Psoas muscle (tissue), 8 donors: ENCODE data around the gene PTPN14. TPM values are rescaled to one million over a fixed set of nuclear protein-coding genes. Genes with fewer than 3 reads are reported as not detected.
A peak's percentile ranks its signal among the peaks of the same experiment; 100 is the strongest.

Source experiments
- ATAC-seq, 4 donors: fragments of 200-7000 bp; cut with Tn5 transposase; one replicate each; pipeline ENCODE4 v1.9.1; 2020; ENCODE audit warnings: moderate library complexity in 3 of 4, mild to moderate bottlenecking in 2 of 4
- DNase-seq, 2 donors: peaks; one replicate each; pipeline ENCODE4 v3.0.0-alpha.2; 2020
- H3K27ac ChIP-seq: fragments of 200-600 bp; one replicate; pipeline ENCODE4 v1.8.0; 2022
- H3K27me3 ChIP-seq, 3 donors: fragments of 200-600 bp in 1 of 3; one replicate each; pipeline versions ENCODE4 v1.6.1 to v1.8.0; 2013 to 2022; ENCODE audit warnings: low read length in 2 of 3, mild to moderate bottlenecking in 2 of 3, moderate library complexity in 1 of 3; ENCODE audit not compliant: insufficient read depth in 3 of 3
- H3K36me3 ChIP-seq, 2 donors: fragments of 200-600 bp in 1 of 2; one replicate each; pipeline versions ENCODE4 v1.6.1 to v1.8.0; 2013 to 2022; ENCODE audit warnings: low read depth in 1 of 2, mild to moderate bottlenecking in 1 of 2, moderate library complexity in 1 of 2; ENCODE audit not compliant: insufficient read depth in 1 of 2
- H3K4me1 ChIP-seq: fragments of 200-600 bp; one replicate; pipeline ENCODE4 v1.8.0; 2022
- H3K4me3 ChIP-seq: fragments of 200-600 bp; one replicate; pipeline ENCODE4 v1.8.0; 2022; ENCODE audit warnings: mild to moderate bottlenecking
- H3K9me3 ChIP-seq: fragments of 200-600 bp; one replicate; pipeline ENCODE4 v1.8.0; 2022
- WGBS, 3 donors: extraction: QIAGEN DNeasy Blood & Tissue Kit; methylation state at CpG; one replicate each; pipeline versions ENCODE4 v1.1.6 to v1.1.7; 2013; 5-methylcytosine and 5-hydroxymethylcytosine counted together
- intact Hi-C, 2 donors: fragments of 100-400 bp; cut with DNase I; formaldehyde crosslinking; loops; one replicate each; pipeline versions ENCODE4 v1.11.0 to v1.14.2; 2022
- polyA plus RNA-seq, 3 donors: library from polyadenylated mRNA; stranded (reverse); fragments of 200-250 nt; gene quantifications; one replicate each; pipeline ENCODE4 v1.2.3, GENCODE V29; 2013
- total RNA-seq, 4 donors: library from RNA; stranded (reverse); fragmentation: NEBNext Ultra II Directional in 2 of 4; extraction: Animal tissue kit (Norgen Biotek cat#: 25700) in 2 of 4; gene quantifications; one replicate each; pipeline versions ENCODE4 v1.2.1 to v1.2.4, GENCODE V29; 2021 to 2023
- TF ChIP-seq, protein P1 (sequence below): fragments of 200-600 bp; IDR thresholded peaks from one replicate; pipeline ENCODE4 v1.8.0; 2022; ENCODE audit warnings: antibody characterized with exemption
- donor health status: healthy with polysubstance abuse.
- donor health status: DM: no; HTN: no; CAD: no; lungs with moderate emphysema.
- donor health status: Bipolar disorder and iron deficiency.
- donor health status: healthy.
- donor health status: DM: yes; HTN: yes; CAD: no.
- donor health status: DM: no; HTN: no; CAD: no.
- donor health status: DM: no; HTN: no; CAD: no.
- donor health status: DM: yes; HTN: yes; CAD: no.

The PTPN14 gene
- total and polyA plus RNA-seq, 7 donors, result 7.2 to 106 (median 50.8) TPM

DNA sequence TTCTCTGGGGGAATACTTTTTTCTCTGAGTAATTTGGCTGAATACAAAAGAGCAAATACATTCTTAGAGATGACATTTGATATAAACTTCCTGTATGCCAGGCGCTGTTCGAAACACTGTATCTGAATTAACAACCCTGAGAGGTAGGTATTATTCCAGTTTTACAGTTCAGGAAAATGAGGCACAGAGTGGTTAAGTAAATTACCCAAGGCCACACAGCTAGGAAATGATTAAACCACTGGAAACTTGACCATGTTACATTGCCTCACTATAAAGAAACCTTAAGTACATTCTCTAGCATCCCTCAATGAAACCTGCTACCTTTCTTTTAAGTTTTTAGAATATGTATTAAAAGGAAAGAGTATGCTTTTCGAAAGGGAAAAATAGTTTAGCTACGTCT is 215.8 kb downstream of the PTPN14 start:
- Histone ChIP-seq H3K27ac (no peak overlapping the region), H3K27me3 (no peaks in the 10 kb centered on the region), H3K9me3 (no peaks in the 10 kb centered on the region), H3K4me1 (peaks cover 14% of the 10 kb centered on the region), H3K4me3 (no peak overlapping the region), H3K36me3 (peaks cover 0 to 10% of the 10 kb centered on the region in 2 donors)
- WGBS, 3 donors, result 94 to 99% (median 97%) methylated on average over 4 of the region's 4 CpGs
- no peak for DNase-seq
- intact Hi-C loops, result no loop called here
- ATAC-seq, result no peak
- TF ChIP-seq, protein P1, sequence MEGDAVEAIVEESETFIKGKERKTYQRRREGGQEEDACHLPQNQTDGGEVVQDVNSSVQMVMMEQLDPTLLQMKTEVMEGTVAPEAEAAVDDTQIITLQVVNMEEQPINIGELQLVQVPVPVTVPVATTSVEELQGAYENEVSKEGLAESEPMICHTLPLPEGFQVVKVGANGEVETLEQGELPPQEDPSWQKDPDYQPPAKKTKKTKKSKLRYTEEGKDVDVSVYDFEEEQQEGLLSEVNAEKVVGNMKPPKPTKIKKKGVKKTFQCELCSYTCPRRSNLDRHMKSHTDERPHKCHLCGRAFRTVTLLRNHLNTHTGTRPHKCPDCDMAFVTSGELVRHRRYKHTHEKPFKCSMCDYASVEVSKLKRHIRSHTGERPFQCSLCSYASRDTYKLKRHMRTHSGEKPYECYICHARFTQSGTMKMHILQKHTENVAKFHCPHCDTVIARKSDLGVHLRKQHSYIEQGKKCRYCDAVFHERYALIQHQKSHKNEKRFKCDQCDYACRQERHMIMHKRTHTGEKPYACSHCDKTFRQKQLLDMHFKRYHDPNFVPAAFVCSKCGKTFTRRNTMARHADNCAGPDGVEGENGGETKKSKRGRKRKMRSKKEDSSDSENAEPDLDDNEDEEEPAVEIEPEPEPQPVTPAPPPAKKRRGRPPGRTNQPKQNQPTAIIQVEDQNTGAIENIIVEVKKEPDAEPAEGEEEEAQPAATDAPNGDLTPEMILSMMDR, result no peak

DNA sequence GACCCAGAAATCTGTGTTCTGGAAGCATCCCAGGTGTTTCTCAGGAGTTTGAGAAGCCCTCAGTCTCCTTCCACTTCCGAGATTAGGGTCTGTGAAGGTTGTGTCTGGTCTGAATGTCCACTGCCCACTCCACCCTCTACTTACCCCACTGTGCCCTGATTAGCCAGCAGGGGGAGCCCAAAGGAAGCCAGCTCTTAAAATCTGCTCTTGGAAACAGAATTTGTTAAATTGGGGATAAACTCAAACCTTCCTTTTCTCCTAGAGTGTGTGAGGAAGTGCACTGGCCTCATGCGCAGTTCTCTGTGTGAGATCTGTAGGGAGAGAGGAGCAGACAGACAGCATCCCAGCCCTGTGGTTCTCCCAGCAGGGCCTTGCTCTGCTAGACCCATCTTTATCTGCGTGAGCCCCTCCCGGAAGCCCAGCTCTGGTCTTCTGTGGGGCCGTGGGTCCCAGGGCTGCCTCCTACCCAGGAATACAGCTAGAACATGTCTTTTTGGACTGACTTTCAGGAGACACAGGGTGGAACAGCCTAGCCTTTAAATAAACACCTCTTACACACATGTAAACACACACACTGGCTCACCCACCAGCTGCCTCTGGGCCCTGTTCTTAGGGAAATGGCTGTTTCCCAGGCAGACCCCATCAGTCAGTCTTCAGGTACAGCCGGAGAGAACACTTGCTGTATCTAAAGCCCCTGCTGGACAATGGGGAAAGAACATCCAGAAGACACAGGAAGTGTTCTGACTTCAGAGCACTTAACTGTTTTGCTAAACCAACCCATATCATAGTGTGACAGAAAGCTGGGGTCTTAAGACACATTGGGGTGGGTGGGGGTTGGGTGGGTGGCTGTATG is 218.2 kb downstream of the PTPN14 start:
- ATAC-seq, result peak; percentile 27 to 67 (median 42)
- intact Hi-C loops, result loop anchor here (2.0 to 5.0 kb wide), 3 partner anchors 254 to 296 kb away; no protein-coding TSS in a partner anchor
- no peaks in the 10 kb centered on the region for H3K9me3 ChIP-seq
- H3K4me3 ChIP-seq, result no peak overlapping the region
- 68 to 84% (median 70%) methylated on average over 6 of the region's 6 CpGs for WGBS, 3 donors
- TF ChIP-seq, protein P1, result peak; percentile 82
- peaks cover 7% of the 10 kb centered on the region for H3K4me1 ChIP-seq
- H3K36me3 ChIP-seq, result peaks cover 0 to 28% of the 10 kb centered on the region in 2 donors
- H3K27me3 ChIP-seq, result no peaks in the 10 kb centered on the region
- H3K27ac ChIP-seq, result no peak overlapping the region
- peak; percentile 60 to 77 for DNase-seq

DNA sequence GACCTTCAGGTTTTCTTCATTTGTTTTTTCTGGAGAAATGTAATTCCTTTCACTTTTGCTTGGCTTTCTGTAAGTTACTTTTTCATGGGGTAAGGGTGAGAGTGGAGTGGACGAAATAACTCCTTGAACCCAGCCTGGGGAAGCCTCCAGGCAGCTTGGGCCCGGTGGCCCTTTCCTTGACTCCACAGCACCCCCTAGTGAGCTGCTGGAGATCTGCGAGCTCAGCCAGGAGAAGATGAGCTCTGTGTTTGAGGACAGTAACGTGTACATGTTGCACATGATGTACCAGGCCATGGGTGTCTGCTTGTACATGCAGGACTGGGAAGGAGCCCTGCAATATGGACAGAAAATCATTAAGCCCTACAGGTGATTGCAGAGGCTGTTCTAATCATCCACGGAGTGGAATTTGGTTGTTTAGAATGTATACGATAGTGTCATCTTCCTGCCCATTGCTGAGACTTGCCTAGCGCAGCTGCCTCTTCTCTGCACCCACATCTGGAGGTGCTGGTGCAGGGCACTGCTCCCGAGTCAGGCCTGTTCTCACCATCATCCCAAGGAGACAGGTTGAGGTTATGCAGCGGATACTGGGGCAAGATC is 219.5 kb downstream of the PTPN14 start:
- 74 to 80% (median 78%) methylated on average over 9 of the region's 9 CpGs for WGBS, 3 donors
- TF ChIP-seq, protein P1, result peak; percentile 70
- ATAC-seq (peak in 3 of 4 donors; percentile 39 to 55 (median 48)), DNase-seq (peak in 1 of 2 donors; percentile 23)
- Histone ChIP-seq H3K9me3 (no peaks in the 10 kb centered on the region), H3K4me3 (no peak overlapping the region), H3K27ac (no peak overlapping the region), H3K4me1 (peaks cover 3% of the 10 kb centered on the region), H3K36me3 (peaks cover 0 to 38% of the 10 kb centered on the region in 2 donors), H3K27me3 (no peaks in the 10 kb centered on the region)
- intact Hi-C loops, result loop anchor here (2.0 to 5.0 kb wide), 3 partner anchors 255 to 297 kb away; no protein-coding TSS in a partner anchor

DNA sequence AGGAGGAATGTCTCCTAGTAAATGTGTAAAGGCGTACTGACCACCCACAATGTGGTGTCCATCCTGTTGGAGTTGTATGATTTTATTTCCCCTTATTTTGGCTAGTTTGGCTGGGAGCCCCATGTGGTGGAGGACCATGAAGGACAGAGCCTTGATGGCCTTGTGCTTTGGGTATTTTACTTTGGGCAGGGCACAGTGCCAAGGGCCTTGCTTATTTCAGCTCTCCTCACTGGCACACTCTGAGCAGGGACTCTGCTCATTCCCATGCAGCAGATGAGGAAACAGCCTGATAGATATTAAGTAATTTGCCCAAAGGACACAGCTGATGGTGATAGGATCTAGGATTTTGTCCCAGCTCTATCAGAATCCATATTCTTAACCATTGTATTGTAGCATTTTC is 220.2 kb downstream of the PTPN14 start:
- intact Hi-C loops, result loop anchor here in 1 of 2 donors (5.0 kb wide), 1 partner anchor 256 kb away; no protein-coding TSS in a partner anchor
- H3K4me1 ChIP-seq, result peaks cover 3% of the 10 kb centered on the region
- no peak for ATAC-seq

More for the DNA sequence above, 220.2 kb downstream of the PTPN14 start:
- WGBS, 3 donors, result 95 to 100% (median 96%) methylated on average over 1 of the region's 1 CpG
- peak overlapping the region; percentile 27 for H3K27ac ChIP-seq
- H3K36me3 ChIP-seq, result peaks cover 0 to 44% of the 10 kb centered on the region in 2 donors
- DNase-seq, result no peak
- no peak overlapping the region for H3K4me3 ChIP-seq
- no peaks in the 10 kb centered on the region for H3K9me3 ChIP-seq
- no peaks in the 10 kb centered on the region for H3K27me3 ChIP-seq
- TF ChIP-seq, protein P1, result no peak
